A549 (cell line): ENCODE results near the gene PXDN. TPM values are rescaled to one million over a fixed set of nuclear protein-coding genes. Genes with fewer than 3 reads are reported as not detected.

Source experiments
- ATAC-seq, 2 experiments: fragments of 200-7000 bp in 1 of 2; fragments of >200 bp in 1 of 2; cut with Nextera tagmentation in 1 of 2; cut with Tn5 transposase in 1 of 2; 3 replicates each; pipeline versions ENCODE4 v1.8.0 to v1.9.1; 2018 to 2020; ENCODE audit warnings: mild to moderate bottlenecking in 1 of 2, moderate library complexity in 1 of 2
- CTCF ChIA-PET: fragments of 300-600 bp; sonication (Branson Sonifier 250); formaldehyde crosslinking; extraction: SDS; loops from one replicate; lab custom pipeline; 2021; ENCODE audit warnings: antibody characterized with exemption, inconsistent platforms; lab: Yijun Ruan, JAX
- POLR2A ChIA-PET: fragments of 350-600 bp; formaldehyde crosslinking; extraction: SDS; loops from one replicate; lab custom pipeline; 2021; ENCODE audit warnings: antibody characterized with exemption, inconsistent platforms; lab: Yijun Ruan, JAX
- DNase-seq, 2 experiments: peaks; one replicate each; pipeline versions ENCODE4 v3.0.0 to v3.0.0-alpha.2; 2011 to 2016; ENCODE audit warnings: low read depth in 1 of 2, low spot score in 1 of 2
- FAIRE-seq: peaks from 2 replicates; lab custom pipeline; 2011; peaks lifted over from hg19 to GRCh38; lab: Jason Lieb, UNC
- H3K27ac ChIP-seq, 2 experiments: fragments of >200 bp; sonication (Bioruptor Twin); formaldehyde crosslinking; 3 replicates each; pipeline ENCODE4 v1.5.1; 2016 to 2017
- H3K4me1 ChIP-seq: fragments of >200 bp; sonication (Bioruptor Twin); formaldehyde crosslinking; 3 replicates; pipeline ENCODE4 v1.6.1; 2016
- H3K4me2 ChIP-seq: fragments of >200 bp; sonication (Bioruptor Twin); formaldehyde crosslinking; 3 replicates; pipeline ENCODE4 v1.6.1; 2016
- H3K4me3 ChIP-seq: fragments of >200 bp; sonication (Bioruptor Twin); formaldehyde crosslinking; 3 replicates; pipeline ENCODE4 v1.5.1; 2016
- H3K9me3 ChIP-seq: fragments of >200 bp; sonication (Bioruptor Twin); formaldehyde crosslinking; 3 replicates; pipeline ENCODE4 v1.6.1; 2016
- ATOH8 ChIP-seq: fragments of 250-450 bp; sonication (Bioruptor Pico); IDR thresholded peaks from 2 replicates; pipeline ENCODE4 v1.5.0; 2020; ENCODE audit warnings: low read depth, mild to moderate bottlenecking, moderate library complexity
- BCL3 ChIP-seq: fragments of >200 bp; sonication (Bioruptor Twin); formaldehyde crosslinking; IDR thresholded peaks from 3 replicates; pipeline ENCODE4 v1.6.1; 2016
- CBX8 ChIP-seq: fragments of 200-600 bp; sonication (generic); IDR thresholded peaks from 2 replicates; pipeline ENCODE4 v1.6.1; 2016
- CEBPB ChIP-seq, 2 experiments: fragments of >200 bp in 1 of 2; sonication (Bioruptor Twin) in 1 of 2; formaldehyde crosslinking in 1 of 2; IDR thresholded peaks; 2 replicates each; pipeline ENCODE4 v1.6.1; 2012 to 2016
- CTCF ChIP-seq: fragments of >200 bp; sonication (Bioruptor Twin); formaldehyde crosslinking; IDR thresholded peaks from 3 replicates; pipeline ENCODE4 v1.5.1; 2016
- E2F6 ChIP-seq: IDR thresholded peaks from 2 replicates; pipeline ENCODE4 v1.6.1; 2012; ENCODE audit warnings: low read depth, borderline replicate concordance
- EHMT2 ChIP-seq: fragments of 200-600 bp; sonication (generic); IDR thresholded peaks from 2 replicates; pipeline ENCODE4 v1.6.1; 2016; ENCODE audit warnings: antibody characterized with exemption, low read depth, mild to moderate bottlenecking, moderate library complexity
- EP300 ChIP-seq, 2 experiments: fragments of >200 bp; sonication (Bioruptor Twin); formaldehyde crosslinking; IDR thresholded peaks; 2 replicates in 1 of 2; 3 replicates in 1 of 2; pipeline ENCODE4 v1.6.1; 2016 to 2017
- FOSL2 ChIP-seq, 2 experiments: fragments of 450-650 bp in 1 of 2; fragments of >200 bp in 1 of 2; sonication (Bioruptor Twin) in 1 of 2; formaldehyde crosslinking; IDR thresholded peaks; 2 replicates each; pipeline versions ENCODE4 v1.5.0 to v1.6.1; 2016 to 2020; ENCODE audit warnings: mild to moderate bottlenecking in 1 of 2, moderate library complexity in 1 of 2
- HOXA7 ChIP-seq: fragments of 250-450 bp; sonication (Bioruptor Pico); IDR thresholded peaks from 2 replicates; pipeline ENCODE4 v1.5.0; 2020; ENCODE audit warnings: mild to moderate bottlenecking, moderate library complexity
- HOXB5 ChIP-seq: fragments of 250-450 bp; sonication (Bioruptor Pico); IDR thresholded peaks from 2 replicates; pipeline ENCODE4 v1.5.0; 2020; ENCODE audit warnings: mild to moderate bottlenecking, moderate library complexity
- JUN ChIP-seq, 2 experiments: fragments of >200 bp; sonication (Bioruptor Twin); formaldehyde crosslinking; IDR thresholded peaks; 2 replicates in 1 of 2; 3 replicates in 1 of 2; pipeline ENCODE4 v1.6.1; 2016 to 2017
- KDM5A ChIP-seq: fragments of 200-600 bp; sonication (generic); IDR thresholded peaks from 2 replicates; pipeline ENCODE4 v1.6.1; 2016; ENCODE audit warnings: antibody characterized with exemption, mild to moderate bottlenecking
- MAFK ChIP-seq: fragments of 450-650 bp; IDR thresholded peaks from 2 replicates; pipeline ENCODE4 v1.6.1; 2014; ENCODE audit not compliant: partially characterized antibody
- MAZ ChIP-seq: fragments of 150-350 bp; IDR thresholded peaks from 2 replicates; pipeline ENCODE4 v1.6.1; 2014; ENCODE audit warnings: antibody characterized with exemption, low read depth, low read length, borderline replicate concordance
- MYC ChIP-seq: IDR thresholded peaks from 2 replicates; pipeline ENCODE4 v1.6.1; 2012; ENCODE audit warnings: mild to moderate bottlenecking, inconsistent platforms, low read length, improper control_type of control experiment, borderline replicate concordance
- NR3C1 ChIP-seq: fragments of >200 bp; sonication (Bioruptor Twin); formaldehyde crosslinking; IDR thresholded peaks from 3 replicates; pipeline ENCODE4 v1.6.1; 2017
- PBX3 ChIP-seq: IDR thresholded peaks from 2 replicates; pipeline ENCODE4 v1.6.1; 2012
- RFX5 ChIP-seq: fragments of 450-650 bp; IDR thresholded peaks from 2 replicates; pipeline ENCODE4 v1.7.1; 2014; ENCODE audit warnings: antibody characterized with exemption, mild to moderate bottlenecking, moderate library complexity
- TFCP2L1 ChIP-seq: fragments of 250-450 bp; sonication (Bioruptor Pico); IDR thresholded peaks from 2 replicates; pipeline ENCODE4 v1.5.0; 2021; ENCODE audit warnings: mild to moderate bottlenecking
- USF2 ChIP-seq: fragments of 450-650 bp; IDR thresholded peaks from 2 replicates; pipeline ENCODE4 v1.6.1; 2014; ENCODE audit warnings: antibody characterized with exemption
- WGBS: methylation state at CpG from one replicate; pipeline ENCODE4 v1.1.6; 2017; ENCODE audit errors: missing lambda C conversion rate; 5-methylcytosine and 5-hydroxymethylcytosine counted together
- polyA plus RNA-seq, 4 experiments: library from polyadenylated mRNA; depleted of rRNA in 3 of 4; stranded (reverse); fragments of >200 nt; fragmentation: RNase III in 1 of 4; extraction: RNeasy Plus Mini Kit Qiagen cat#74134 plus additional on column Dnase treatment in 1 of 4; gene quantifications; 2 replicates in 3 of 4; 3 replicates in 1 of 4; pipeline ENCODE4 v1.2.3, GENCODE V29; 2011 to 2017

PXDN gene
- polyA plus RNA-seq, 2 of the 4 experiments (the other 2 are of a cell fraction) = 3.7 to 7.3 TPM

- H3K4me3 ChIP-seq = no peak overlapping the region
- CTCF ChIA-PET = interaction anchor here (1.1 to 1.8 kb wide), 4 partner anchors 12 to 106 kb away, joined by 3 to 5 read pairs (median 4); no protein-coding TSS in a partner anchor
Measured at GRCh38 chr2:1663621-1664020, 80.7 kb downstream of the PXDN start.

GRCh38 chr2:1662606-1663180, 81.6 kb downstream of the PXDN start:
- H3K9me3 ChIP-seq = no peaks in the 10 kb centered on the region
- CTCF ChIA-PET = interaction anchor here (1.1 to 1.3 kb wide), 3 partner anchors 13 to 107 kb away, joined by 3 to 4 read pairs (median 3); no protein-coding TSS in a partner anchor

More at GRCh38 chr2:1663621-1664020, 80.7 kb downstream of the PXDN start:
- DNase-seq = no peak
- POLR2A ChIA-PET = no interaction called here
- H3K4me2 ChIP-seq = no peak overlapping the region
- no peak for FAIRE-seq
- no peaks in the 10 kb centered on the region for H3K4me1 ChIP-seq
- TF ChIP-seq JUN (IDR thresholded peaks at IDR 0.05) = no peak
- TF ChIP-seq HOXB5 (CRISPR knock-in tag) = no peak
- no peak for TF ChIP-seq FOSL2 (IDR thresholded peaks at IDR 0.05)
- no peak for TF ChIP-seq FOSL2 (CRISPR knock-in tag; IDR thresholded peaks at IDR 0.05)
- no peak for TF ChIP-seq TFCP2L1 (CRISPR knock-in tag)
- TF ChIP-seq PBX3 = no peak
- no peak for TF ChIP-seq EP300 (IDR thresholded peaks at IDR 0.05)
- no peak for TF ChIP-seq ATOH8
- TF ChIP-seq E2F6 = no peak
- no peak for TF ChIP-seq NR3C1
- no peak for TF ChIP-seq KDM5A
- TF ChIP-seq MAFK = no peak
- H3K9me3 ChIP-seq = no peaks in the 10 kb centered on the region
- H3K27ac ChIP-seq = no peak overlapping the region
- 79% methylated on average over 12 of the region's 16 CpGs for WGBS
- no peak for ATAC-seq

More at GRCh38 chr2:1662606-1663180, 81.6 kb downstream of the PXDN start:
- ATAC-seq = no peak
- no peak overlapping the region for H3K27ac ChIP-seq
- TF ChIP-seq CTCF (no peak), EHMT2 (no peak), CEBPB (IDR thresholded peaks at IDR 0.05) (no peak), USF2 (no peak), MAFK (no peak), MYC (no peak), CBX8 (no peak), BCL3 (no peak), RFX5 (no peak), HOXA7 (CRISPR knock-in tag) (no peak), MAZ (no peak)
- TF ChIP-seq, all 56 proteins: peak for 0
- POLR2A ChIA-PET = no interaction called here
- DNase-seq = no peak
- no peak overlapping the region for H3K4me2 ChIP-seq
- WGBS = 66% methylated on average over 19 of the region's 19 CpGs
- no peak overlapping the region for H3K4me3 ChIP-seq
- FAIRE-seq = no peak
- H3K4me1 ChIP-seq = no peaks in the 10 kb centered on the region
